Right ventricle myocardium inferior (tissue), 1 donor: ENCODE data around the gene LPCAT1. TPM values are rescaled to one million over a fixed set of nuclear protein-coding genes. Genes with fewer than 3 reads are reported as not detected.
A peak's percentile ranks its signal among the peaks of the same experiment; 100 is the strongest.
"Not testable (repeated sequence)": the region's sequence is repeated elsewhere in the genome, so short reads cannot be mapped to it uniquely, and the experiment has no call there.

ENCODE experiments used
- ATAC-seq: fragments of 200-7000 bp; cut with Tn5 transposase; one replicate; pipeline ENCODE4 v1.9.1; 2020; ENCODE audit warnings: mild to moderate bottlenecking, moderate library complexity
- DNase-seq: peaks from one replicate; pipeline ENCODE4 v3.0.0; 2021; ENCODE audit errors: missing footprints
- intact Hi-C: fragments of 100-400 bp; cut with DNase I; formaldehyde crosslinking; loops from one replicate; pipeline ENCODE4 v1.11.0; 2022
- total RNA-seq: library from RNA; stranded (reverse); fragmentation: NEBNext Ultra II Directional; extraction: Animal tissue kit (Norgen Biotek cat#: 25700); gene quantifications from one replicate; pipeline ENCODE4 v1.2.1, GENCODE V29; 2021
- donor health status: DM: no; HTN: yes; CAD: no; lungs with severe emphysema.

Gene LPCAT1
- total RNA-seq, 1 donor from 2014 or later = 13.4 TPM

- intact Hi-C loops = no loop called here
- no peak for ATAC-seq
- DNase-seq = peak; percentile 59
These were observed 9.5 kb downstream of the LPCAT1 start for GRCh38 chr5:1514027-1514818.

- ATAC-seq (no peak), DNase-seq (peak; percentile 73)
- intact Hi-C loops = no loop called here
These were observed 10.3 kb downstream of the LPCAT1 start for GRCh38 chr5:1513326-1514026.

GRCh38 chr5:1512541-1513291, 11.0 kb downstream of the LPCAT1 start:
- ATAC-seq = no peak
- intact Hi-C loops = no loop called here
- DNase-seq = peak; percentile 18

- DNase-seq (peak; percentile 57), ATAC-seq (no peak)
- intact Hi-C loops = no loop called here
These were observed 11.9 kb downstream of the LPCAT1 start for GRCh38 chr5:1511651-1512540.

- DNase-seq (peak; percentile 40), ATAC-seq (no peak)
- intact Hi-C loops = no loop called here
These were observed 12.7 kb downstream of the LPCAT1 start for GRCh38 chr5:1511048-1511447.

- intact Hi-C loops = no loop called here
- DNase-seq = peak; percentile 65
- ATAC-seq = no peak
These were observed 13.1 kb downstream of the LPCAT1 start for GRCh38 chr5:1510631-1511030.

- ATAC-seq (no peak), DNase-seq (no peak)
- intact Hi-C loops = no loop called here
These were observed 13.6 kb downstream of the LPCAT1 start for GRCh38 chr5:1510151-1510561.

- no peak for ATAC-seq
- DNase-seq = peak; percentile 28
- intact Hi-C loops = no loop called here
These were observed 14.2 kb downstream of the LPCAT1 start for GRCh38 chr5:1509346-1510085.

GRCh38 chr5:1508659-1509290, 15.0 kb downstream of the LPCAT1 start:
- intact Hi-C loops = no loop called here
- ATAC-seq (no peak), DNase-seq (peak; percentile 53)

GRCh38 chr5:1507961-1508658, 15.7 kb downstream of the LPCAT1 start:
- peak; percentile 48 for DNase-seq
- intact Hi-C loops = no loop called here
- no peak for ATAC-seq

- DNase-seq = peak; percentile 66
- ATAC-seq = no peak
- intact Hi-C loops = no loop called here
These were observed 16.3 kb downstream of the LPCAT1 start for GRCh38 chr5:1507457-1507856.

- intact Hi-C loops = no loop called here
- DNase-seq = peak; percentile 30
- no peak for ATAC-seq
These were observed 16.8 kb downstream of the LPCAT1 start for GRCh38 chr5:1507014-1507375.

- ATAC-seq (no peak), DNase-seq (peak; percentile 37)
- intact Hi-C loops = no loop called here
These were observed 17.3 kb downstream of the LPCAT1 start for GRCh38 chr5:1506242-1507013.

- DNase-seq = peak; percentile 56
- ATAC-seq = no peak
- intact Hi-C loops = no loop called here
These were observed 18.1 kb downstream of the LPCAT1 start for GRCh38 chr5:1505506-1506241.

- DNase-seq, ATAC-seq, intact Hi-C loops: not testable (repeated sequence)
These were observed 18.7 kb downstream of the LPCAT1 start for GRCh38 chr5:1505089-1505488.

GRCh38 chr5:1504617-1505016, 19.1 kb downstream of the LPCAT1 start:
- DNase-seq (no peak), ATAC-seq (no peak)
- intact Hi-C loops = no loop called here
